ENCODE data around the gene GPR156.

DNA sequence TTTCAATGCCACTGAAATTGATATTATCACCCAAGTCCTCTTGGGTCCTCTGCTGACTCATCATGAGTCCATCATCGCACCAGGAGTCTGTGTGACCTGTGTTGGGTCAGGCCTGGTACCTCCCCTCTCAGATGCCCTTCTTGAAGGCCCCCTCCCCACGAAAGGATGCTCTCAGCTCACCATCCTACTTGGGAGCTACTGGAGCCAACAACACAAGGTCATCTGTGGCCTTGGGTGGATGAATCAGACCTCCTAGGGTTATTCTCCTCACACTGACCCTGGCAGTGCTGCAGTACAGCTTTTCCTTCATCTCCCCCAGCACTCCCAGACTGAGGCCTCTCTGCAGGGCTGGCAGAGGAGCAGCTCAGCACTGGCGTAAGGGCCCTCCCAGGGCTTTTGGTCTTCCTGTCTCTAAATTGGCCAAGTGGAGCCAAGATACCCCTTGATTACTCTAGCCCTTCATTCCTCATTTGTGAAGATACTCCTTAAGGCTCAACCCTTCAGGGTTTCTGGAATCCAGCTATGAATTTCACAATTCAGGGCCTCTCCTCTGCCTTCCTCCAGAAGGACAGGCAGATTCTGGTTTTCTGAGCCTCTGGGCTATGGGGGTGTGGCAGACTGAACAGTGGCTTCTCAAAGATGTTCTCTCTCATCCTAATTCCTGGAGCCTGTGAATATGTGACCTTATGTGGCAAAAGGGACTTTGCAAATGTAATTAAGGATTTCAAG is 110.0 kb downstream of the GPR156 start:
- TF ChIP-seq, protein P1, sequence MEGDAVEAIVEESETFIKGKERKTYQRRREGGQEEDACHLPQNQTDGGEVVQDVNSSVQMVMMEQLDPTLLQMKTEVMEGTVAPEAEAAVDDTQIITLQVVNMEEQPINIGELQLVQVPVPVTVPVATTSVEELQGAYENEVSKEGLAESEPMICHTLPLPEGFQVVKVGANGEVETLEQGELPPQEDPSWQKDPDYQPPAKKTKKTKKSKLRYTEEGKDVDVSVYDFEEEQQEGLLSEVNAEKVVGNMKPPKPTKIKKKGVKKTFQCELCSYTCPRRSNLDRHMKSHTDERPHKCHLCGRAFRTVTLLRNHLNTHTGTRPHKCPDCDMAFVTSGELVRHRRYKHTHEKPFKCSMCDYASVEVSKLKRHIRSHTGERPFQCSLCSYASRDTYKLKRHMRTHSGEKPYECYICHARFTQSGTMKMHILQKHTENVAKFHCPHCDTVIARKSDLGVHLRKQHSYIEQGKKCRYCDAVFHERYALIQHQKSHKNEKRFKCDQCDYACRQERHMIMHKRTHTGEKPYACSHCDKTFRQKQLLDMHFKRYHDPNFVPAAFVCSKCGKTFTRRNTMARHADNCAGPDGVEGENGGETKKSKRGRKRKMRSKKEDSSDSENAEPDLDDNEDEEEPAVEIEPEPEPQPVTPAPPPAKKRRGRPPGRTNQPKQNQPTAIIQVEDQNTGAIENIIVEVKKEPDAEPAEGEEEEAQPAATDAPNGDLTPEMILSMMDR (IDR thresholded peaks at IDR 0.05; ENCODE audit: insufficient read depth, low read length): no peak
- TF ChIP-seq GABPA (IDR thresholded peaks at IDR 0.05; ENCODE audit: low read depth) (no peak), POLR2AphosphoS5 (IDR thresholded peaks at IDR 0.05; ENCODE audit: low read depth) (no peak)
- TF ChIP-seq, protein P2, sequence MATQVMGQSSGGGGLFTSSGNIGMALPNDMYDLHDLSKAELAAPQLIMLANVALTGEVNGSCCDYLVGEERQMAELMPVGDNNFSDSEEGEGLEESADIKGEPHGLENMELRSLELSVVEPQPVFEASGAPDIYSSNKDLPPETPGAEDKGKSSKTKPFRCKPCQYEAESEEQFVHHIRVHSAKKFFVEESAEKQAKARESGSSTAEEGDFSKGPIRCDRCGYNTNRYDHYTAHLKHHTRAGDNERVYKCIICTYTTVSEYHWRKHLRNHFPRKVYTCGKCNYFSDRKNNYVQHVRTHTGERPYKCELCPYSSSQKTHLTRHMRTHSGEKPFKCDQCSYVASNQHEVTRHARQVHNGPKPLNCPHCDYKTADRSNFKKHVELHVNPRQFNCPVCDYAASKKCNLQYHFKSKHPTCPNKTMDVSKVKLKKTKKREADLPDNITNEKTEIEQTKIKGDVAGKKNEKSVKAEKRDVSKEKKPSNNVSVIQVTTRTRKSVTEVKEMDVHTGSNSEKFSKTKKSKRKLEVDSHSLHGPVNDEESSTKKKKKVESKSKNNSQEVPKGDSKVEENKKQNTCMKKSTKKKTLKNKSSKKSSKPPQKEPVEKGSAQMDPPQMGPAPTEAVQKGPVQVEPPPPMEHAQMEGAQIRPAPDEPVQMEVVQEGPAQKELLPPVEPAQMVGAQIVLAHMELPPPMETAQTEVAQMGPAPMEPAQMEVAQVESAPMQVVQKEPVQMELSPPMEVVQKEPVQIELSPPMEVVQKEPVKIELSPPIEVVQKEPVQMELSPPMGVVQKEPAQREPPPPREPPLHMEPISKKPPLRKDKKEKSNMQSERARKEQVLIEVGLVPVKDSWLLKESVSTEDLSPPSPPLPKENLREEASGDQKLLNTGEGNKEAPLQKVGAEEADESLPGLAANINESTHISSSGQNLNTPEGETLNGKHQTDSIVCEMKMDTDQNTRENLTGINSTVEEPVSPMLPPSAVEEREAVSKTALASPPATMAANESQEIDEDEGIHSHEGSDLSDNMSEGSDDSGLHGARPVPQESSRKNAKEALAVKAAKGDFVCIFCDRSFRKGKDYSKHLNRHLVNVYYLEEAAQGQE (IDR thresholded peaks at IDR 0.05; ENCODE audit: insufficient replicate concordance, low read depth): no peak
